BLaER1 treated with 17β-estradiol and CSF1 and Interleukin-3, amounts not matched to agents 10 nM and 100 nM (cell line): ENCODE results near the gene KRT86.

Experiments used
- H3K27ac ChIP-seq, 11 experiments: shearing (Covaris generic); formaldehyde crosslinking; 2 replicates each; pipeline ENCODE4 v1.8.1; 2022
- H3K27me3 ChIP-seq, 11 experiments: shearing (Covaris generic); formaldehyde crosslinking; 2 replicates each; pipeline ENCODE4 v1.8.1; 2022
- H3K36me3 ChIP-seq, 11 experiments: shearing (Covaris generic); formaldehyde crosslinking; 2 replicates each; pipeline ENCODE4 v1.8.1; 2022
- H3K4me1 ChIP-seq, 10 experiments: shearing (Covaris generic); formaldehyde crosslinking; 2 replicates each; pipeline ENCODE4 v1.8.1; 2022
- H3K4me2 ChIP-seq, 11 experiments: shearing (Covaris generic); formaldehyde crosslinking; 2 replicates each; pipeline ENCODE4 v1.8.1; 2022
- H3K4me3 ChIP-seq, 10 experiments: shearing (Covaris generic); formaldehyde crosslinking; 2 replicates each; pipeline ENCODE4 v1.8.1; 2022
- H3K9ac ChIP-seq, 11 experiments: shearing (Covaris generic); formaldehyde crosslinking; 2 replicates each; pipeline ENCODE4 v1.8.1; 2022
- H3K9me3 ChIP-seq, 11 experiments: shearing (Covaris generic); formaldehyde crosslinking; replicated peaks in 1 of 11; 2 replicates each; pipeline ENCODE4 v1.8.1; 2022
- H4K20me1 ChIP-seq, 11 experiments: shearing (Covaris generic); formaldehyde crosslinking; 2 replicates each; pipeline ENCODE4 v1.8.1; 2022
- Cebpa-rat ChIP-seq, 11 experiments: shearing (Covaris generic); IDR thresholded peaks; 2 replicates each; pipeline ENCODE4 v1.8.1; 2022

KRT86 gene

DNA sequence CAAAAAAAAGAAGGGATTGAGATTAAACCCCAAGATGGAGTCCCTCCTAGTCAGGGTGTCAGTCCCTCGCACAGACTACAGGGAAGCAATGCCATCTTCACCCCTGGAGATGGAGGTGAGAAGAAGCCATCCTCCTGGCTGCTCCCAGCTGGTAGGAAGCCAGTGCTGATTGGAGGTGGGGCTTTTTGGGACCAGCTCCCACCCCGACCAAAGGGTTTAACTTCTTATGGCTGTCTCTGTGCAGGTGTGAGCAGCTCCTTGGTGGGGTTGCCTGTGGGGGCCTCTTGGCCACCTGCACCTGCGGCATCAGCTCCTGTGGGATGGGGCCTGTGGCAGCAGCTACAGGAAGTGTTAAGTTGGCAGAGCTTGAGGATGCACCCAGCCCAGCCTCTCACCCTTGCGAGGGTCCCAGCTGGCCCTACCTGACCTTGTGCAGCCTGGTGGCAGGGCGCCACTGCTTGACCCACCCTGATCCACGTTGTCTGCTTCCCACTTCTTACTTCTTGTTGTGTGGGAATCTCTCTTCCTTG is 3.8 kb upstream of the KRT86 start:
- Histone ChIP-seq H3K4me3 (no peak overlapping the region), H4K20me1 (no peaks in the 10 kb centered on the region), H3K4me2 (no peak overlapping the region), H3K36me3 (no peaks in the 10 kb centered on the region), H3K9me3 (no peaks in the 10 kb centered on the region), H3K27ac (no peak overlapping the region), H3K27me3 (no peaks in the 10 kb centered on the region), H3K9ac (no peak overlapping the region), H3K4me1 (no peaks in the 10 kb centered on the region)
- TF ChIP-seq Cebpa-rat (IDR thresholded peaks at IDR 0.05), result no peak

DNA sequence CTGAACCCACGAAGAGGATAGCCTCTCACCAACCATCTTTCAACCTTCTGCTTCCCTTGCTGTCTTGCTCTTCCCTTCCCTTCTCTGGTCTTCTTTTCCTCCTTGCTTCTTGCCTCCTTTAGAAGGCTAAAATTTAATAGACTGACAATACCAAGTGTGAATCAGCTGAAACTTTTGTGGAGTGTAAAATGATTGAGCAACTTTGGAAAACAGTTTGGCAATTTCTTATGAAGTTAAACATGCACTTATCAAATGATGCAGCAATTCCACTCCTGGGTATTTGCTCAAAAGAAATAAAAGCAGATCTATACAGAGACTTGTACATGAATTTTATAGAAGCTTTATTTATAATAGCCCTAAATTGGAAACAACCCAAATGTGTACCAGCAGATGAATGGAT is 3.3 kb upstream of the KRT86 start:
- H3K36me3 ChIP-seq, result no peaks in the 10 kb centered on the region
- H3K9ac ChIP-seq, result no peak overlapping the region
- TF ChIP-seq Cebpa-rat (IDR thresholded peaks at IDR 0.05), result no peak

DNA sequence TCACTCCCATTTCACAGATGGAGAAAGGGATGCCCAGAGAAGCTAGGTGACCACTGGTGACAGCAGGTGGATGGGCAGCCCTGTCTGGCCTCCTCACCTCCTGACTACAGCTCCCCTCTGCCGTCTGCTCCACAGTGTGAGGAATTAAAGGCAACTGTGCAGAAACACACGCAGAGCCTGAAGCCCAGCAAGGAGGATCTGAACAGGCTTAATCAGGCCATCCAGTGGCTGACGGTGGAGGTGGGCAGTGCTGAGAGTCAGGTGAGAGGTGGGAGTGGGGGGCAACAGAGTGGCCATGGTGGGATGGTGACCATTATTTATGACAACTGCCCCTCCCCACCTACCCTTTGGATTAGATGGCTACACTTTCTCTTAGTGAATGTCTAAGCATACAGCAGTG is 1.2 kb downstream of the KRT86 start:
- Histone ChIP-seq H3K4me2 (no peak overlapping the region), H3K36me3 (no peaks in the 10 kb centered on the region), H3K9ac (no peak overlapping the region), H3K27me3 (peaks cover 0 to 9% (median 5%) of the 10 kb centered on the region in 11 experiments; a peak in 10 of 22 replicates), H3K9me3 (no peaks in the 10 kb centered on the region), H4K20me1 (no peaks in the 10 kb centered on the region), H3K27ac (no peak overlapping the region), H3K4me3 (no peak overlapping the region), H3K4me1 (peaks cover 0 to 27% (median 13%) of the 10 kb centered on the region in 10 experiments; a peak in 15 of 20 replicates)
- no peak for TF ChIP-seq Cebpa-rat (IDR thresholded peaks at IDR 0.05)

More for the DNA sequence above, 3.3 kb upstream of the KRT86 start:
- Histone ChIP-seq H3K9me3 (no peaks in the 10 kb centered on the region), H3K4me3 (no peak overlapping the region), H3K4me1 (no peaks in the 10 kb centered on the region), H4K20me1 (no peaks in the 10 kb centered on the region), H3K27me3 (no peaks in the 10 kb centered on the region), H3K4me2 (no peak overlapping the region), H3K27ac (no peak overlapping the region)

DNA sequence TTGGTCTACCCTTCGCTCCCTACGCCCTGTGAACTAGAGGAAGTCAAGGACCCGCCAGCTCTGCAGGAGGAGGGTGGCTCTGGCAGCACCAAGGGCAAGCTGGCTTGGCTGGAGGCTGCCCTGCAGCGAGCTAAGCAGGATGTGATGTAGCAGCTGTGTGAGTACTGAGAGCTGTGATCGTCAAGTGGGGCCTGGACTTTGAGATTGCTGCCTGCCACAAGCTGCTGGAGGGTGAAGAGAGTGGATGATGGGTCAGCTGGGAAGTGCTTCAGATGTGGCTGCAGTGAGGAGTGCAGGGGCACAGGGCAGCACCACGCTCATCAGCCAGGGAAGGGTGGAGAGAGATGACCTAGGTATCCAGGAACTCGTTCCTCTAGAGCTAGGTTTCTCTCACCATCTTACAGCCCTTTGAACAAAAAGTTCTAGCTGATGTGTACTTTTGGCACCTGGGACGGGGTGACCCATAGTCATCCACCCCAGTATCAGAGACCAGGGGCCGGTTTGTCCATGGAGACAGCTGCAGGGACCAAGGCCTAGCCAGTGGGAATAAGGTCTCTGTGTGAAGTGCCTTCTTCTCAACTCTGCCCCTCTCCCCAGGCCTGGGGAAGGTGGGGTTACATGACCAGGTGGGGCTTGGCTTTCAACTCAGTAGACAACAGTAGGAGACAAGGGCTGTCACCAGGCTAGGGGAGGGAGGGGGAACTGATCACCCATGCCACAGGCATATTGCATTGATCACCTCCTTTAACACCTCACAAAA is 3.2 kb downstream of the KRT86 start:
- no peak for TF ChIP-seq Cebpa-rat (IDR thresholded peaks at IDR 0.05)
- no peaks in the 10 kb centered on the region for H3K36me3 ChIP-seq

DNA sequence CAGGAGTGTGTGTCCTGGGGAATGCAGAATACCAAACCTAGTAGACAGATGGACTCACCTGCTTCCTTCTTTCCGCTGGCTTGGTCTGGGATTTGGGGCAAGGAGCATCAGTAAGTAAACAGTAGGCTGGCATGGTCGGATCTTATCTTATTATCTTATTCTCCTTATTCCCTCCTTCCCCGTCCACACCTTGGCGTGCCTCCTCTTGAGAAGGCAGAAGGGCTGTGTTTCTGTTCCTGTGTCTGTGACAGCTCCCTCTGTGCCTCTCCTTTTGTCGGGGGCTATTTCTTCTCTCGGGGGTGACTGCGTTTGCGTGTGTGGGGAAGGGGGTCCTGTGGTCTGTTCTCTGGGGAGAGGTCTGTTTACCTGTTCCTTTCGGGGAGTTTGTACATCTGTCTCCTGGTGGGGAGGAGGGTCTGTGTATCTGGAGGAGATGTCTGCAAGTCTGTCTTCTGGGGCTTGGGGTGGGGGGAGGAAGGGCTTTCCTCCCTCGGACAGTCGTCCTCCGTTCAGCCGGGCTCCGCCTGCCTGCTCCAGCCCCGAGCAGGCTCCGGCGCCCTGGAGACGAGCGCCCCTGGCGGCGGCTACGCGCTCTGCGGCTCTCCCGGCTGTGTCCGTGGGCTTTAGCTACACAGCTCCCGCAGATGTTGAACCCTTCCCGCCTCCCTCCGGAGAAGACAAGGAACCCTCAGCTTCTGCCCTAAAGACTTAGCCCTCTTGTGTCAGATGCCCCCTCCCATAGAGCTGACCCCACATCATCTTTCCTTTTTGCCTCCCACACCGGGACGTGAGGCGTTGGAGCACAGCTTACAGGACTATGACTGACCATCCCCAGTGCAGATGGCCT is 4.4 kb downstream of the KRT86 start:
- H3K36me3 ChIP-seq, result no peaks in the 10 kb centered on the region
- H3K27ac ChIP-seq, result no peak overlapping the region
- peaks cover 0 to 9% (median 5%) of the 10 kb centered on the region in 11 experiments; a peak in 10 of 22 replicates for H3K27me3 ChIP-seq
- peak overlapping the region in 6 of 10 experiments; percentile 16 to 49 (median 37); a peak in 7 of 20 replicates for H3K4me3 ChIP-seq
- peak overlapping the region; percentile 52 to 85 (median 78) for H3K4me2 ChIP-seq
- peaks cover 0 to 43% (median 19%) of the 10 kb centered on the region in 10 experiments; a peak in 16 of 20 replicates for H3K4me1 ChIP-seq
- TF ChIP-seq Cebpa-rat (IDR thresholded peaks at IDR 0.05), result no peak
- H3K9me3 ChIP-seq, result no peaks in the 10 kb centered on the region
- H3K9ac ChIP-seq, result peak overlapping the region in 6 of 11 experiments; percentile 7 to 47 (median 26); a peak in 7 of 22 replicates
- H4K20me1 ChIP-seq, result no peaks in the 10 kb centered on the region

More for the DNA sequence above, 3.2 kb downstream of the KRT86 start:
- Histone ChIP-seq H3K9ac (no peak overlapping the region), H3K27me3 (peaks cover 0 to 9% (median 5%) of the 10 kb centered on the region in 11 experiments; a peak in 10 of 22 replicates), H3K4me2 (no peak overlapping the region), H3K4me1 (peaks cover 0 to 42% (median 19%) of the 10 kb centered on the region in 10 experiments; a peak in 16 of 20 replicates), H4K20me1 (no peaks in the 10 kb centered on the region), H3K27ac (no peak overlapping the region), H3K4me3 (no peak overlapping the region), H3K9me3 (no peaks in the 10 kb centered on the region)

DNA sequence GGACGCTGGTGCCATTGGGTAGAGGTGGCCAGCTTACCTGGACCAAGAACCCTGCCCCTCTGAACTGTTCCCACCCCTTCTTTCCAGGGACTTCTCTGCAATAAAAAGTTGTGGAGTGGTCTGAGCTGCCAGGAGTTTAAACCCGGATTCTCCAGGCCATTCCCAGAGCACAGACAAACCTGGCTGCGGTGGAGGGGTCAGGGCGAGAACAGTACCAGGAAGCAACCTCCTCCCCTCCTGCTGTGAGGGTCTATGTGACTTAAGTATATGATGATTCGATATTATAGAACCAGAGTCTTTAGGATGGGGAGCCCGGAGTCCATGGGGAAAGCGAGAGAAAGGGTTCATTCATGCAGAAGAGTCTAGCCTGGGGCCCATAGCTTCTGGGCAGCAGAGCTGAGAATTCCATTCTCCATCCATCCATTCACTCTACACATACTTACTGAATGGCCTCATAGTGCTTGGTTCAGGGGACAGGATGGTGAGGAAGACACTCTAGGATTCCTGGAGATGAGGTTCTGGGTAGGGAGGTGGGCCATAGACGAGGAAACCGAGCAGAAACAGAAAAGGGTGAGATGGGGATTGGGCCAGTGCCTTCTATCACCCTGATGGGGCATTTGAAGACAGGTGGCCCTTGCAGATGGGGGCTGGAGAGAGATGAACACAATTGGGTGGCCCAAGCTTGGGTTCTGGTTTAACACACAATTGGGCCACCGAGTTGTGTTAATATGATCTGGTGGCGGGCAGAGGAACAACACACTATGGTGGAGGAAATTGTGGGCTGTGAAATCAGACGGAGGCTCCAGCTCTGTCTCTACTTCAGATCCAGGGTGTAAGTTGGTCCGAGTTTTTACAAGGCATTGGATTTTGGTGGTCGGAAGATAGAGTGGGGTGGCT is 5.2 kb downstream of the KRT86 start:
- Histone ChIP-seq H3K27me3 (peaks cover 0 to 9% (median 5%) of the 10 kb centered on the region in 11 experiments; a peak in 10 of 22 replicates), H3K27ac (no peak overlapping the region), H3K9ac (no peak overlapping the region), H3K9me3 (no peaks in the 10 kb centered on the region), H3K36me3 (no peaks in the 10 kb centered on the region), H3K4me3 (no peak overlapping the region), H4K20me1 (no peaks in the 10 kb centered on the region), H3K4me2 (peak overlapping the region in 10 of 11 experiments; percentile 52 to 85 (median 74); a peak in 13 of 22 replicates), H3K4me1 (peaks cover 0 to 49% (median 19%) of the 10 kb centered on the region in 10 experiments; a peak in 16 of 20 replicates)
- no peak for TF ChIP-seq Cebpa-rat (IDR thresholded peaks at IDR 0.05)

DNA sequence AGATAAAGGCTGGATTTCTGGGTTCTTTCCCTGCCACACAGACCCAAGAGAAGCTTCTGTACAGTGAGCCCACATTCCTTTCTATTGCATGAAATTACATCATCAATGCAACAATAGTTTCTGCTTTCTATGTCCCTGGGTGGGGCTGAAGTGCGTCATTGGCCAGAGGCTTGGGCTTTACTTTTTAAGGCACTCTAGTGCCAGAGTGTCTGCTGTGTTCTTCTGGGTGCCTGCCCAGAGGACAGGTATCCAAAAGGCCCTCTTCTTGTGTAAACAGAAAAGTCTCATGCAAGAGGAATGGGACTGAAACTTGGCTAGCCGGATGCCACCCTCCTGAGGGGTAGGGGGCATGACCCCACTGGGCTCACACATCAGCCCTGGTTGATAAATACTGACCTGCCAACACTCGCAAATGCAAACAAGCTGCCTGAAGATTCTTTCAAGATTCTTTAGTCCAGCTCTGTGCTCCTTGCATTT is 5.9 kb downstream of the KRT86 start:
- no peaks in the 10 kb centered on the region for H4K20me1 ChIP-seq
- no peaks in the 10 kb centered on the region for H3K9me3 ChIP-seq
- peaks cover 0 to 54% (median 21%) of the 10 kb centered on the region in 10 experiments; a peak in 16 of 20 replicates for H3K4me1 ChIP-seq
- H3K27ac ChIP-seq, result no peak overlapping the region
- TF ChIP-seq Cebpa-rat (IDR thresholded peaks at IDR 0.05), result peak in 2 of 11 experiments; percentile 33 to 57; a peak in 2 of 22 replicates
- H3K36me3 ChIP-seq, result no peaks in the 10 kb centered on the region
- no peak overlapping the region for H3K4me3 ChIP-seq
- no peak overlapping the region for H3K9ac ChIP-seq
- peaks cover 0 to 9% (median 5%) of the 10 kb centered on the region in 11 experiments; a peak in 10 of 22 replicates for H3K27me3 ChIP-seq
- H3K4me2 ChIP-seq, result peak overlapping the region in 7 of 11 experiments; percentile 36 to 81 (median 49); a peak in 14 of 22 replicates
